C1 segment of cervical spinal cord (tissue), 14 donors: ENCODE measurements around the gene S100A1.

Experiments used
- DNase-seq, 14 donors: peaks; one replicate each; lab custom pipeline; 2025; lab: John Stamatoyannopoulos, UW

S100A1 gene

DNA sequence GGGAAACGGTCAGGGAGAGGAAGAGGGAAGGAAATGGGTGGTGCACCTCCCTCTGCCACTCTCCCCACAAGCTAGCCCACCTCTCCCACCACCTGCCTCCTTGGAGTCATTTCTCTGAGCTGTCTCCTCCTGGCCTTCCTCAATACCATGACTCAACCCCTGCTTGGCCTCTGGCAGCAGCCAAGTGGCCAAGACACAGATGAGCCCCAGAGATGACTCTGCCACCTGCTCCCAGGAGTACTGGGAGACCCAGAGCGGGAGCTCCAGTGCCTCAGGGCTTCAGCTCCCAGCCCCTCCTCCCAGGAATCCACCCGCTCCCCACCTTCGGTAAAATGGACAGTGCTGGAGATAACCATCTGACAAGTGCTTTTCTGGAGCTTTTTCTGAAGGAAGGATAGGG is 17.9 kb upstream of the S100A1 start:
- DNase-seq: peak in 1 of 14 donors; percentile 39

- DNase-seq: peak in 1 of 14 donors; percentile 57
Observed at GRCh38 chr1:153610811-153611301, 17.4 kb upstream of the S100A1 start.

GRCh38 chr1:153611356-153611755 is 16.9 kb upstream of the S100A1 start:
- no peak for DNase-seq

- DNase-seq: peak in 3 of 14 donors; percentile 13 to 25 (median 23)
Observed at GRCh38 chr1:153612111-153612754, 16.0 kb upstream of the S100A1 start.

- peak in 7 of 14 donors; percentile 17 to 70 (median 32) for DNase-seq
Observed at GRCh38 chr1:153612755-153613331, 15.4 kb upstream of the S100A1 start, which contains the start of gene S100A16. TSS of gene S100A16 (minus strand) at chr1:153613137. CDS start at chr1:153608151, 4,986 bp downstream.

GRCh38 chr1:153613406-153613805 is 14.8 kb upstream of the S100A1 start:
- DNase-seq: no peak

DNA sequence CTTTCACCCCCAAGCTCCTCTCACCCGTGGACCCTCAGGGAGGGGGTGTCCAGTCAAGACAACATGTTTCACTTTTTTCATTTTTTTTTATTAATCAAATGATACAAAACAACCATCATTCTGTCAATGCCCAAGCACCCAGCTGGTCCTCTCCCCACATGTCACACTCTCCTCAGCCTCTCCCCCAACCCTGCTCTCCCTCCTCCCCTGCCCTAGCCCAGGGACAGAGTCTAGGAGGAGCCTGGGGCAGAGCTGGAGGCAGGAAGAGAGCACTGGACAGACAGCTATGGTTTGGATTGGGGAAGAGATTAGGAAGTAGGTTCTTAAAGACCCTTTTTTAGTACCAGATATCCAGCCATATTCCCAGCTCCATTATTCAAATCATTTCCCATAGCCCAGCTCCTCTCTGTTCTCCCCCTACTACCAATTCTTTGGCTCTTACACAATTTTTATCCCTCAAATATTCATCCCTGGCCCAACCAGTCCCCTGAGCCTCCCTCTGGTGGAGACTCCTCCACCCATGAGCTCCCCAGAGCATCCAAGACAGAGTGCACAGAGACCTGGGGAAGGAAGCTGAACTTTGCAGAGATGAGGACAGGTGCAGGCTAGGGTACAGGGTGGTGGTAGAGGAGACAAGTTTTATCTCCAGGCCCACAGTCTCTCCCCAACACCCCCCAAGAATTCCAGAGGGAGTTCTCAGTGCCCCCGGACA is 13.9 kb upstream of the S100A1 start:
- no peak for DNase-seq

- no peak for DNase-seq
Observed at GRCh38 chr1:153614906-153615305, 13.3 kb upstream of the S100A1 start.

GRCh38 chr1:153615406-153615805 is 12.8 kb upstream of the S100A1 start:
- no peak for DNase-seq

DNA sequence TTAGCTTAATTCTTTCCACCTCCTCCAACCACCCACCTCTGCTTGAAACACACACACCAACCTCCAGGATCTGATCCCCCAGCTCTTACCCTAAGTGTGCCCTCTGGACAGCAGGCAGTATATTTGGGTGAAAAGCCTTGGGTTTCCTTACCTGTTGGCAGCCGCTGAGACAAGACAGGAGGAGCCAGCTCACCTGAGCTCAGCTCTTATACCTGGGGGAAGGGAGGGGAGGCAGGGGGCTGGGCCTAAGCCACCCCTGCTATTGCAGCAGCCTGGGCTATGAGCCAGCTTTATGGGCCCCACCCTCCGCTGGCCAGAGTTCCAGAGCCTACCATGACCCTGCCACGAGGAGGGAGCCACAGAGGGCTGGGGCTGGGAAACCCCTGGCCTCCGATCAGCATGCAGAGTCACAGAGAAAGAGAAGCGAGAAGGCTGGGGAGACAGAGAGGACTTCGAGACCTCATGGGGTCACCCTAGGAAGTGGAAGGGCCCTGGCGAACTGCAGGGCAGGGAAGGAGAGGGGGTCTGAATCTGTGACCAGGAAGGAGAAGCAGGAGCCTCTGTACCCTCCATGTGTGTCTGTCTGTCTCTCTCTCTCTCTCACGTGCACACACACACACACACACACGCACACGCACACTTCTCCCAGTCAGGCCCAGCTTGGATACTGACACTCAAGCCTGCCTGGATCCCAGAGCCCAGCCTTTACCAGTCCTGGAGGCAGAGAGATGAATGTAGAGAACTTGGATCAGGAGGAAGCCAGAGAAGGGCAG is 11.9 kb upstream of the S100A1 start, which contains the start of gene S100A14:
Gene S100A14 (minus strand): TSS at position 182 of the 773 bp plus-strand sequence. CDS start 467 bp downstream, outside the sequence.
- DNase-seq: no peak

- no peak for DNase-seq
Observed at GRCh38 chr1:153616917-153617311, 11.3 kb upstream of the S100A1 start.

- peak in 4 of 14 donors; percentile 28 to 54 (median 32) for DNase-seq
Observed at GRCh38 chr1:153617663-153618062, 10.6 kb upstream of the S100A1 start.

- no peak for DNase-seq
Observed at GRCh38 chr1:153619171-153619570, 9.1 kb upstream of the S100A1 start.

- DNase-seq: no peak
Observed at GRCh38 chr1:153623101-153623500, 5.1 kb upstream of the S100A1 start.

GRCh38 chr1:153624965-153625611 is 3.1 kb upstream of the S100A1 start:
- DNase-seq: no peak

DNA sequence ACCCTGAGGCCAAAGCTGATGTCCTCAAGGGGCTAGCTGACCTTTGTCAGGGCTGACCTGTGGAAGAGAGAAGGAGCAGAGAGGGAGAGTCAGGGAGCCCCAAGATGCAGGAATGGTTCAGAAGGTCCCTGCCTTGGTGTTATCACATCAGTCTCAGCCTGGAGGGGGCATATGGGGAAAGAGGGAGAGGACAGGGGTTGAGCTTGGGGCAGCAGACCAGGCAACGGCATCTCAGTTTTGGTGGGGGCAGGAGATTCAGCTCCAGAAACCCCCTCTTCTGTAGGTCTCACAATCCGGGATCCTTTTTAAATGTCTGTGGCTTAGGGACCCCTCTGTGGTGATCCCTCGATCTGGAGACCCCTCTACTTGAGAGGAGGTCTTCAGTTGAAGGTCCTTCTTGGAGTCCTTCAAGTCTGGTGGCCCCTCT is 1.7 kb upstream of the S100A1 start:
- DNase-seq: no peak

- DNase-seq: peak in 11 of 14 donors; percentile 52 to 84 (median 68)
Observed at GRCh38 chr1:153626904-153627714, 1.1 kb upstream of the S100A1 start, which contains the start of gene S100A13. TSS of gene S100A13 (minus strand) at chr1:153627505. CDS start at chr1:153626472, 1,033 bp downstream.

- DNase-seq: peak in 2 of 14 donors; percentile 56 to 57
Observed at GRCh38 chr1:153628638-153629342, 556 bp downstream of the S100A1 start.

- peak in 1 of 14 donors; percentile 60 for DNase-seq
Observed at GRCh38 chr1:153629343-153629665, 1.1 kb downstream of the S100A1 start.
